Measurements from ENCODE around the gene OR6C74.

The OR6C74 gene

GRCh38 chr12:55244309-55244708, at the start of gene OR6C74:
OR6C74 (plus strand) TSS chr12:55244609; CDS start chr12:55247288, 2,679 bp downstream.
- no peak for DNase-seq

- DNase-seq: no peak
Measured at GRCh38 chr12:55220725-55221124, 23.7 kb upstream of the OR6C74 start, which contains the start of gene OR10A7. OR10A7 (plus strand) TSS chr12:55221025; CDS start chr12:55221025, 0 bp downstream.

- no peak for DNase-seq
Measured at GRCh38 chr12:55226523-55226922, 17.9 kb upstream of the OR6C74 start.

- DNase-seq: no peak
Measured at GRCh38 chr12:55227643-55228042, 16.8 kb upstream of the OR6C74 start.

DNA sequence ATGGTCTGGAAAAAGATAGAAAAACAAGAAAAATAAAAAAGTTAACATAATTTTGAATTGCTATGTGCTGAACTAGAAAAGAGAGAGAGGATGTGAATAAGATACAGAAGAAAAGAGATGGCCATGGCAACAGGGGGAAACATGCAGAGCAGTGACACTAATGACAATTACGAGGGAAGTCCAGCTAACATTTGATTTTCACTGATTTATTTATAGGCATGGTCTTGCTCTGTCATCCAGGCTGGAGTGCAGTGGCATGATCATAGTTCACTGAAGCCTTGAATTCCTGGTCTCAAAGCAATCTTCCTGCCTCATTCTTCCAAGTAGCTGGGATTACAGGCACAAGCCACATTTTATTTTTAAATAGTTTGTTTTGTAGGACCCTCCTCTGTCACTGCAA, 1.8 kb downstream of the OR6C74 start:
- no peak for DNase-seq

DNA sequence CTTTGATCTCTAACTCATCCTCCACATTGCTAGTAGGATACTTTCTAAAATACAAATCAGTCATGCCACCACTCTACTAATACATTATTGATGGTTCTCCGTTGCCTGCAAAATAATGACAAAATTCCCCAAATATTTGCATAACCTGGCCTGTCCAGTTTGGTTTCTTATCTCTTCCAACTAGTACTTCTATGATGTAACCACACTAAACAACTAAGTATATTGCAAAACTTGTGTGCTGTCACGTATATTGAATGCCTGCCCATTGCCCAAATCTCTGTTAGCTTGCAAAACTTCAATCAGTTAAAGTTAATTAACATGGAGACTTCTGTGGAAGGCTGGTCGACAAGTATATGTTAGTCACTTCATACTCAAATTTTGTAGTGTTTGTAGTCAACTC, 6.5 kb downstream of the OR6C74 start:
- DNase-seq: no peak

DNA sequence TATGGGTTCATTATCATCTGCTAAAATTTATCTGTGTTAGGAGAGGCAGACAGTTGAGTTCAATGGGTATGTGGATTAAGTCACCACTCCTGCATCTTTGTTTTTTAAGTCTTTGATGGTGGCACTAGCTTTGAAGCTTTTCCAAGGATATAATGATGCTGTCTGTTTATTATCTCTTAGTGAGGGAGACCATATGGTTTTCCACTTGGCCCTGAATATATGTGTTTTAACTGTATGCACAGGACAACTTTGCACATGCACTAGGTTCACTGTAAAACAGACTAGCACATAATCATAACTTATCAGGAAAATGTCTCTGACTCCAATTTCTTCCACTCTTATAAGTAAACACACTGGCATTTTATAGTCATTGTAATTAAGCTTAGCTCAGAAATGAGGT, 8.9 kb downstream of the OR6C74 start:
- DNase-seq: no peak

DNA sequence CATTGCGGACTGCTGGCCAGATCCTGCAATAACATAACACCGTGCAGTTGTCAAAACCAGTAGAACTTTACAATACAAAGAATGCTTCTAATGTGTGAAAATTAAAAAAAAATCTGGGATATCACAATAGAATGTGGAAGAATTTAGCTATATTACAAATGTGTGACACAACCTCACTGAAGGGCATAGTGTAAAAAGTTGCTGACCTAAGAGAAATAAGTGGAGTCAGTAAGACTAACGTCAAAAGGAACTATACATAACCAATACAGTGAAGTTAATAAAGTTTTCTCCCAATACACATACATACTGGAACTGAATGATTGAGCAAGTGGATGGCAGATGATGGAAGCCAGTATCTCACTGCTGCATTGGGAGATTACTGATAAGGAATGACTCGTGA, 12.4 kb downstream of the OR6C74 start:
- DNase-seq: no peak

- DNase-seq: no peak
Measured at GRCh38 chr12:55258303-55258702, 13.9 kb downstream of the OR6C74 start.

DNA sequence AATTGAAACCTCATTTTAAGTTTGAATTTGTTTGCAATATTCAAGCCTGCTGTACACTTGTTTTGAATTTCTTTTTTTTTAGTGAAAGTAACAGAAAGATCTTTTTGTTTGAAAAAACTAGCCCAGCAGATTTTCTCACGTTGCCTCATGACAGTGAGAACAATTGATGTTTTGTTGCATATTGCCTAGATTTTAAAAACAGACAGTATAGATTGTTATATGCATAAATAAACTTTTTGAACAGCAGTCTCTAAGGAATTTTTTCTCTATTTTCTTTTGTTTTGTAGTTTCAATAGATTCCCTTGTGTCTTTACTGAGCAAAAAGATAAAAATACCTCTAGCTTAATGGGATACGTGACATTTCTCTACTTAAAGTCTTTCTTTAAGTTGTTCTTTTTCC, 36.6 kb downstream of the OR6C74 start:
- DNase-seq: no peak

DNA sequence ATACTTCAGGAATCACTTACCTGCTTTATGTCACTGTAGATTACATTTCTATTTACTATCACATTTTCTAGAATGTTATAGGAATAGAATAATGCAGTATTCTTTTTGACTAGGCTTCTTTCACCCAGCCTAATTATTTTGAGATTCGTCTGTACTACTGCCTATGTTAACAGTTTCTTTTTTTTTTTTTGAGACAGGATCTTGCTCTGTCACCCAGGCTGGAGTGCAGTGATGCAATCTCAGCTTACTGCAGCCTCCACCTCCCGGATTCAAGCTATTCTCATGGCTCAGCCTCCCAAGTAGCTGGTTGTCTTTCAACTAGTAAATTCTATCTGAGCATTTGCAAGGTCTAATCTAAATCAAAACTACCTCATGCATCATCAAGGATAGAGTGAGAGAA, 45.6 kb downstream of the OR6C74 start:
- DNase-seq: no peak
